GM18519 (cell line): ENCODE results near the gene HIPK4.
"Not testable (repeated sequence)": the region's sequence is repeated elsewhere in the genome, so short reads cannot be mapped to it uniquely, and the experiment has no call there.

Source experiments
- ATAC-seq: cut with Tn5 transposase; IDR thresholded peaks from one replicate; pipeline ENCODE4 v1.9.1; 2021; ENCODE audit warnings: mild to moderate bottlenecking, moderate library complexity; ENCODE audit not compliant: unreplicated experiment, low FRiP score

HIPK4 gene

DNA sequence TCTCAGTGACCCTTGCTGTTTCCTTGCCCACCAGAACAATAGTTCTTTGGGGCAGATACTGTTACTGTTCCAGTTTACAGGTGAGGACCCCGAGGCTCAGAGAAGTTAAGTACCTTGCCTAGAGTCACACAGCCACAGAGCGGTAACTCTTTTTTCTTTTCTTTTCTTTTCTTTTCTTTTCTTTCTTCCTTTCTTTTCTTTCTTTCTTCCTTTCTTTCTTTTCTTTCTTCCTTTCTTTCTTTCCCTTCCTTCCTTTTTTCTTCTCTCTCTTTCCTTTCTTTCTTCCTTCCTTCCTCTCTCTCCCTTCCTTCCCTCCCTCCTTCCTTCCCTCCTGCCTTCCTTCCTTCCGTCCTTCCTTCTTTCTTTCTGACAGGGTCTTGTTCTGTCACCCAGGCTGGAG is 28.1 kb upstream of the HIPK4 start:
- ATAC-seq, result no peak

DNA sequence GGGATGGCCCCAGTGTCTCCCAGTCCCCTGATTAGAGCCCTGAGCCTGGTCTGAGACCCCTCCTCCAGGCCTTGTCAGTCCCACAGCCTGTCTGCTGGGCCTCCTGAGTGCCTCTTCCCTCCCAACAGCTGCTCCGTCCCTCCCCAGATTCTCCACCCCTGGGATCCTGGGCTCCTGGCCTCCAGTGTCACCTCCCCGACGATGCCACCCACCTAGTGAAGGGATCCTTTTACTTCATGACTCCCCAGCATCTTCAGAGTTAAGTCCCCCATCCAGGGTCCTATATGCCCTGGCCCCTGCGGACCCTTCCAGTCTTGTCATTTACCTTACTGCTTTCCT is 27.6 kb upstream of the HIPK4 start:
- no peak for ATAC-seq

- no peak for ATAC-seq
These were observed 27.1 kb upstream of the HIPK4 start for GRCh38 chr19:40416918-40417642.

DNA sequence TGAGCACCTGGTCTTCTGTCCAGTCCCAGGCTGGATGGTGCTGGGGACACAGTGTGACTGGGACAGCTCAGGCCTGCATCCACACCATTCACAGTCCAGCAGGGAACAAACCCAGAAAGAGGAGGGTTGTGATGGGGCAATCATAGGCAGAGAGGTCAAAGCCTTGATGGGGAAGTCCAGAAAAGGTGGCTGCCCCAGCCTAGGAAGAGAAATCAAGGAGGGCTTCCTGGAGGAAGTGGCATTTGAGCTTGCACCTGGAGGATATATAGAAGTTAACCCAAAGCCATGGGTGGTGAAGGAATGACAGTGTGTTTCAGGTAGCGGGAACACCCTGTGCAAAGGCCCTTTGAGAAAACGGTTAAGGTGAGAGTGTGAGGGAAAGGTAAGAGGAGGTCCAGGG is 25.8 kb upstream of the HIPK4 start:
- no peak for ATAC-seq

- ATAC-seq, result no peak
These were observed 24.9 kb upstream of the HIPK4 start for GRCh38 chr19:40414542-40415535.

DNA sequence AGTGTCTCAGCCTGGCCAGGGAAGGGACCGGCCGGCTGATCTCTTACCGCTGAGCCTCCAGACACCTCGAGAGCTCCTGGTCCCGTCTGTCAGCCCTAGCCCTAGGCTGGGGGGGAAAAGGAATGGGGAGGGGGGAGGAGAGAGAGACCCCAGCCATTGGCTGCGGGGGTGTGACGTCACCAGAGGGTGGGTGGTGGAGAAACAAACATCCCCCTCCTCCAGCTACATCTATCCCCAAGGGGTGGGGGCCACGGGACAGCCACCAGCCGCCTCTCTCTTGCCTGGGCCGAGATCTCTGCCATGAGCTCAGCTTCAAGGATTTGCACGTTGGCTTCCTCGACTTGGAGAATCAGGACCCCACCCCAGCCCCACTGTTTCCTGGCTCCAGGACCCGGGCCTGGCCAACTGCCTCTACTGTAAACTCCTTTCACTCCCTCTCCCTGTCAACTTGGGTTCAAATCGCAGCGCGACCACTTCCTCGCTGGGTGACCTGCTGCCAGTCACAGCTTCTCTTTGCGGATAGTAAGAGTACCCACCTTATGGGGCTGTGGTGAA is 23.4 kb upstream of the HIPK4 start, which contains the start of gene PRX:
TSS of gene PRX (minus strand) at position 88 of the 555 bp plus-strand sequence. CDS start 5,446 bp downstream, outside the sequence.
- ATAC-seq, result no peak

GRCh38 chr19:40412866-40413265 is 22.9 kb upstream of the HIPK4 start:
- ATAC-seq, result no peak

DNA sequence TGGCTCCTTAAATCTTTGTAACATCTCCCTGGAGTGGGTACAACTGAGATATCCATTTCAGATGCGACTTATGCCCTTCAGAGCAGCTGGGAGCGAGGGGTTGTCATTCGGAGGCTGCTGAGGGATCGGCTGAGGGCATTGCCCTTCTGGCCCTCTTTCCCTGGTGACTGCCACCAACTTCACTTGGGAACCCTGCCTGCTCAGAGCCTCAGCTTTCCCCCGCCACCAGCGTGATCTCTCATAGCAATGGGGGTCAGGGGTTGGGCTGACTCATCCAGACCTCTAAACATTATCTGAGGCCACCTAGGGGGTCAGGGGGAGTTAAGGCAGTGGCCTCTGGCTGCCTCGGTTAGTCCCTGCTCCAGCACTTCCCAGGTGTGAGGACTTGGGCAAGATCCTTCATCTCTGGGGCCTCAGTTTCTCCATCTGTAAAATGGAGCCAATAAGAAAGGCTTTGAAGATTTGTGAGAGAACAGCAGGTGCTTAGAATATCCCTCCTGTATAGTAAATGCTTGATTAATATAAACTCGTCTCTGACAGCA is 22.0 kb upstream of the HIPK4 start:
- no peak for ATAC-seq

GRCh38 chr19:40411125-40411842 is 21.3 kb upstream of the HIPK4 start:
- ATAC-seq, result no peak

GRCh38 chr19:40410030-40410389 is 20.0 kb upstream of the HIPK4 start:
- ATAC-seq, result no peak

DNA sequence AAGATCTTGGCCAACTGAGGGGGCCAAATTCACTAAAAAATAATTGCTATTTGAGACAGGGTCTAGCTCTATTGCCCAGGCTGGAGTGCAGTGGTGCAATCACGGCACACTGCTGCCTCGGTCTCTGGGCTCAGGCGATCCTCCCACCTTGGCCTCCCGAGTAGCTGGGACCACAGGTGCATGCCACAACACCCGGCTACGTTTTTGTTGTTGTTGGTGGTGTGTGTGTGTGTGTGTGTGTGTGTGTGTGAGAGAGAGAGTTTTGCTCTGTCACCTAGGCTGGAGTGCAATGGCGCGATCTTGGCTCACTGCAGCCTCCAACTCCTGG is 18.6 kb upstream of the HIPK4 start:
- not testable (repeated sequence) for ATAC-seq

DNA sequence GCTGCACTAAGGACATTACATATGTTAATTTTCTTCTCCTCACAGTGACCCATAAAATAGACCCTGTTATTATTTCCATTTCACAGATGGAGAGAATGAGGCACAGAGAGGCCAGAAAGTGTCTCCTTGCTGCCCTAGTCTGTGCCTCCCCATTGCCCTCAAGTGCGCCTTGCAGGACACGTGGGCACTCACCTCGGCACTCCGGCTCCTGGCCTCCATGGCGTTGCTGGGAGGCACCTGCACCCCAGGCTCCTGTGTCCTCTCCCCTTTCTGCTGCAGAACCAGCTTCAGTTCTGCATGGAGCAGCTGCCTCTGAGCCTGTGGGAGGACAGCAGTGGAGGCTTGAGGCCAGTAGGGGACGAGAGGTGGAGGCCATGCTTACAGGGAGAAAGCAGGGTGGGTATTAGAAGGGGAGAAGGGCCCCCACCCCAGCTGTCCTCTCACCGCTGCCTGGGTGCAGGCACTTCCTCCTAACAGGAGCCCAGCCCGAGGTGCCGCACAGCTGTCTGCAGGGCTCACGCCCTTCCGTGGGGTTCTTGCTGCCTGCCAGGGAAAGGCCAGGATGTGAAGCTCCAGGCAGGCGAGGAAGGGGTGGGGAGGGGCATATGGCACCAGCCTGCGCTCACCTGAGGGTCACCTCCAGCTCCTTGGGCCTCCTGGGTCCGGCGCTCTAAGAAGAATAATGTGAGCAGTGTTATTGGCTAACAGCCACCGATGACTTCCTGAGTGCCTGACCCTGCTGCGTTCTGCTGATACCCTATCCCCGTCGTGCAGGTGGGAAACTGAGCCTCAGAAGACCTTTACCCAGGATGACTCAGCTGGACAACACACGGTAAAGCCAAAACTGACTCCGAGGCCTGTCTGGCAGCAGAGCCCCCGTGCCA is 18.0 kb upstream of the HIPK4 start:
- no peak for ATAC-seq

DNA sequence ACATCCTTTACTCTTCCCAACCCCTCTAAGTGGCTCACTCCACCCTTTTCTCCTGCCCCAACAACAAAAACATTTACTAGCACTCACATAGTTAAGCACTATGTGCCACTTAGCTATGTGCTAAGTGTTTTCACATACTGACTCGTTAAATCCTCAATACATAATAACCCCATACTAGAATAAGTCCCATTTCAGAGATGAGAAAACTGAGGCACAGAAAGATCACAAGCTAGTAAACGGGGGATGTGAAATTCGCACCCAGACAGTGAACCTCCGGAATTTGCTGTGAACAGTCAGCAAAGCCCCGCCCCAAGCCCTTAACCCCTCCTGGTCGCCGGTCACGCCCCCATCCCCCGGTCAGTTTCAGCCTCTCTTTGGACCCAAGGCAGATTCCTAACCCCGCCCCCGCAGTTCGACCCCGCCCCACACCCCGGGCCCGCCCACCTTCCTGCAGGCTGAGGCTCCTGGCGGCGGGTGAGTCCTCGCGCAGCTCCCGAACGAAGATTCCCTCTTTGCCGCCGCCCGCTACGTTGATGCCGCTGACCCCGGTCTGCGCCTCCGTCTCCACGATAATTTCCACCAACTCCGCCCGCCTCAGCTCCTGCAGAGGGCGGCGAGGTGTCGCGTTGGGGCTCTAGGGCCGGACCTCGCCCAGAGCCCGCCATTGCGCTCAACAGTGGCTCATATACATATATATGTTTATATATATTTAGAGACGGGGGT is 13.4 kb upstream of the HIPK4 start:
- ATAC-seq, result no peak

- no peak for ATAC-seq
These were observed 10.6 kb upstream of the HIPK4 start for GRCh38 chr19:40400559-40400958.

DNA sequence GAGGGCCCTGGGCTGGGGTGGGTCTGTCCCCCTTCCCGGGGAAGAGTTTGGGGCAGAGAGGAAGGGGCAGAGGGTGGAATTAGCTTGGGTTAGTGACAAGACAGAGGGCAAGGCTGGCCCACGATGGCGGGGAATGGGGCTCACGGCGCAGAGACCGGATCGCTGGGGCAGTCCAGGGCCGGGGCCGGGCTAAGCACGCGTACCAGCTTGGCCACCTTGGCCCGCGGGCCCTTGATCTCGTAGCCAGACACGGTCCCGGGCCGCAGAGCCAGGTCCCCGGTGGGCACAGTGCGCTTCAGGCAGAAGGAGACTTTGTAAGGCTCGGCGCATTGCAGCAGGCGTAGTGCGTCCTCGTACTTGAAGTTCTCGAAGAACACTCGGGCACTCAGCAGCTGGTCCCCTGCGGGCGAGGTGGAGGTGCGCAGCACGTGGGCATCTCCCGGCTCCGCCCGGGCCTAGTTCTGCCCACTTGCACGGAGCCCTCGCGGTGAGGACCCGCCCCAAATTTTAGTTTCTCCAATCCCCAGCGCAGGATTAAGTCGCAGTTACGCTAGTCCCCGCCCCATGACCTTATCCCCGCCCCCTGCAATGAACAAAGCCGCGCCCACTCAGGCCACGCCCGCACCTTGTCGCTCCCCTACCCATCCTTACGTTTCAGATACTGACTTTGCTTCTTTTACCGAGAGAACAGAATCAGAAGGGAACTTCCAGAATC is 8.6 kb upstream of the HIPK4 start:
- ATAC-seq, result no peak

GRCh38 chr19:40397568-40397906 is 7.6 kb upstream of the HIPK4 start:
- no peak for ATAC-seq

DNA sequence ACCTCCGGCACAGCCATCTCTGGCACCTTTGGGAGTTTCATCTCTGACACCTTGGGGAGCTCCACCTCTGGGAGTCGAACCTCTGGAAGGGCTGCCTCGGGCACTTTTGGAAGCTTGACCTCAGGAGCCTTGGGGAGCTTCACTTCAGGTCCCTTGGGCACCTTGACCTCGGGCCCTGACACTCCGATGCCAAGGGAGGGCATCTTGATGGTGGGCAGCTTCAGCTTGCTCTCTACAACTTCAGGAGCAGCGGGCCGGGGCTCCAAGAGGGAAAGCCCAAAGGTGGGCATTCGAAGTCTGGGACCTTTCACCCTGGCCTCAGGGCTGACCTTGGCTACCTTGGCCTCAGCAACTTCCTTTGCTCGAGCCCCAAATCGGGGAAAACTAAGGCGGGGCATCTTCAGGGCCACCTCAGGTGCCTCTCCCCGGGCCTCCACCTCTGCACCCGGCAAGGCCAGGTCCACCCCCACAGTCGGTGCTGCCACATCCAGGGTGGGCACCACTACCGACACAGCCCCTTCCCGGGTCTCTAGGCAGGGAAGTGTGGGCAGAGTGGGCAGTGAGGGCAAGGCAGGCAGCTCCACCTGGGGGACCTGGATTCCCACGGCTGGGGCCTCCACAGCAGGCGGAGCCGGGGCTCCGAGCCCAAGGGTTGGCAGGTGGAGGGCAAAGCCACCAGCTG is 7.0 kb upstream of the HIPK4 start:
- ATAC-seq, result no peak

DNA sequence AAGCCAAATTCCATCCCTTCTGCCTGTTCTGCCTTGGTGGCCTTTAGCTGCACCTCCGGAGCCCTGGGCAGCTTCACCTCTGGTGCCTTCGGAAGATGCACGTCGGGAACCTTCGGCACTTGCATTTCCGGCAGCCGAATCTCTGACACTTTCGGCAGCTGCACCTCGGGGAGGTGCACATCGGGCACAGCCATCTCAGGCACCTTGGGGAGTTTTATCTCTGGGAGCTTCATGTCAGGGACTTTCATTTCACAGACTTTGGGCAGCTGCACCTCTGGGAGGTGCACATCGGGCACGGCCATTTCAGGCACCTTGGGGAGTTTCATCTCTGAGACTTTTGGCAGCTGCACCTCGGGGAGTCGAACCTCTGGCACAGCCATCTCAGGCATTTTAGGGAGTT is 6.0 kb upstream of the HIPK4 start:
- ATAC-seq, result no peak
